GM12874 (cell line): Measurements from ENCODE around the gene IL1RAPL2.

Experiments
- CTCF ChIP-seq: IDR thresholded peaks from 2 replicates; pipeline ENCODE4 v1.5.1; 2011; ENCODE audit warnings: low read depth, mild to moderate bottlenecking, control low read depth, low read length, moderate library complexity; ENCODE audit not compliant: insufficient read depth

The IL1RAPL2 gene

GRCh38 chrX:105711805-105712204 lies 1145.8 kb downstream of the IL1RAPL2 start:
- TF ChIP-seq CTCF, result no peak

DNA sequence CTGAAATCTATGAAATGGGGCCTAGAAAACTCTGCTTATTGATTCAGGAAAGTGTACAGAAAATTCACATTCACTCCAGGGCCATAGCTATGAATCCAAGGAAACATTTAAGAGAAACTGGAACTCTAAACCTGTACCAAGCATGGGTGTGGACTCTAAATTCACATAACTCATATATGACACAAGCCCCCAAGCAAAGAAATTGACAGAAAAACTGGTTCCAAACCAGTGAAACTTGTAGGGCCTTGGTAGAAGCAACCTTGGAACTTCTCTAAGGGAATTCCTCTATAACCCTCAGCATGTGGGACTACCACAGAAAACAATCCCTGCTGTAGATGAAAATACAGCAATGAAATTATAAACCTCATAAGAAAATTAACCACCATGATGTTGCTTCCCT lies 1149.7 kb downstream of the IL1RAPL2 start:
- TF ChIP-seq CTCF, result no peak

- TF ChIP-seq CTCF, result no peak
Observed at GRCh38 chrX:105723966-105724735, 1158.2 kb downstream of the IL1RAPL2 start.

DNA sequence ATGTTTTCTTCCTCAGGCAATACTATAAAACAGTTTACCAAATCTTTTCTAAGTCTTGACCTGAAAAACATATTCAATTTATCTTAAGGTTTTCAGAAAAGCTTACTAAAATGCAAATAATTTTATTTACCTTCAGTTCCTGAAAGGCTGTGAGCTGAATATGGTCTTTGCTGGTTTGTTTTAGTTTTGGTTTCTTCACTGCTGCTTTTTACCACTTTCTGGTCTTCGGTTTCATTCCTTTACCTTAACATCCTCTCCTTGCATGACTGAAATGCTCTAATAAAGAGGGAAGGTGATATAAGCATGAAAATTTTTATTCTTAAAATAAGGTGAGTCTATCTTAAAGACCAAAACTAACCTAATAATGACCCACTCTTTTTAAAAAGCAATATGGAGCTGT lies 1159.2 kb downstream of the IL1RAPL2 start:
- TF ChIP-seq CTCF, result no peak

- no peak for TF ChIP-seq CTCF
Observed at GRCh38 chrX:105738162-105738561, 1172.2 kb downstream of the IL1RAPL2 start.

DNA sequence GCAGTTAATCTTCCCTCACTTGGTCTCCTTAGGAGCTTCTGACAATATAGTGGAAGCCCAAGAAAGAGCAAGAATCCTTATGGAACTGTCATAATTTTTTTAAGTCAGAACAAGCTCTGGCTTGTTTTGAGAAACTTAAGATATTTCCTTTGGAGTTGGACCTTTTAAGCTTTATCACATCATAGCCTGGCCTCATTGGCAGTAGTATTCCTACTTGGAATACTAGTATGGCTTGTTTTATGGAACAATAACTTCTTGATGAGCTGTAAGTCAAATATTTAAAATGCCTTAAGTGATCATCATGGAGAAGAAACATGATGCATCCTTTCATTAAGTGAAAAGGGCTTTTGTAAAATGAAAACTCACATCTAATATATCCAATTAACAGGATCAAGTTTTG lies 1178.3 kb downstream of the IL1RAPL2 start:
- no peak for TF ChIP-seq CTCF

DNA sequence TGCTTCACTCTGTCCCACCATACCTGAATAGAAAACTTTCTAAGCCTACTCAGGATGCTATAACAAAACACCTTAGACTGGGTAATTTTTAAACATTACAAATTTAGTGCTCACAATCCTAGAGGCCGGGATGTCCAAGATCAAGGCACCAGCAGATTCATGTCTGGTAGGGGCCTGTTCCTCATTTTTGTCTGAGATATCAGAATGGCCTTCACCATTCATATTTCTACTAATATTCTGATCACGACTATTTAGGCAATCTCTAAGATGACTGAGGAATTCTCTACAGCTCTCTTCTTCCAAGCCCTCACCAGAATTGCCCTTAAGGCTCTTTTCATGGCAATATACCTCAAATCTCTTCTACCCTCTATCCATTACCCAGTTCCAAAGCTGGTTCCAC lies 1178.9 kb downstream of the IL1RAPL2 start:
- TF ChIP-seq CTCF, result no peak
